Osteocyte (in vitro differentiated cells): Measurements from ENCODE around the gene SLC7A8. TPM values are rescaled to one million over a fixed set of nuclear protein-coding genes. Genes with fewer than 3 reads are reported as not detected.

Experiments
- DNase-seq: peaks from one replicate; pipeline ENCODE4 v3.0.0; 2021; ENCODE audit warnings: mixed read lengths; ENCODE audit not compliant: unreplicated experiment; ENCODE audit errors: extremely low spot score
- H3K27ac Mint-ChIP-seq: one replicate; pipeline ENCODE4 v1.8.0; 2021; ENCODE audit warnings: mild to moderate bottlenecking, mixed read lengths; ENCODE audit not compliant: unreplicated experiment
- H3K27me3 Mint-ChIP-seq: one replicate; pipeline ENCODE4 v1.8.0; 2021; ENCODE audit warnings: mixed read lengths; ENCODE audit not compliant: unreplicated experiment
- H3K36me3 Mint-ChIP-seq: one replicate; pipeline ENCODE4 v1.8.0; 2021; ENCODE audit warnings: mixed read lengths; ENCODE audit not compliant: unreplicated experiment
- H3K4me1 Mint-ChIP-seq: one replicate; pipeline ENCODE4 v1.8.0; 2021; ENCODE audit warnings: mixed read lengths; ENCODE audit not compliant: unreplicated experiment
- H3K4me3 Mint-ChIP-seq: one replicate; pipeline ENCODE4 v1.8.0; 2021; ENCODE audit warnings: mild to moderate bottlenecking, moderate library complexity, mixed read lengths; ENCODE audit not compliant: unreplicated experiment
- H3K9me3 Mint-ChIP-seq: one replicate; pipeline ENCODE4 v1.8.0; 2021; ENCODE audit warnings: mixed read lengths; ENCODE audit not compliant: unreplicated experiment
- CTCF ChIP-seq: fragments of 200-600 bp; sonication (generic); IDR thresholded peaks from 2 replicates; pipeline ENCODE4 v1.5.0; 2021; ENCODE audit warnings: antibody characterized with exemption, mild to moderate bottlenecking, moderate library complexity
- total RNA-seq: library from RNA; stranded (reverse); gene quantifications from 2 replicates; pipeline ENCODE4 v1.2.1, GENCODE V29; 2021

The SLC7A8 gene
- total RNA-seq, 1 donor from 2014 or later, result 0.75 TPM

GRCh38 chr14:23181946-23182345, 1.5 kb downstream of the SLC7A8 start:
- no peak overlapping the region for H3K27ac Mint-ChIP-seq
- no peak overlapping the region for H3K4me3 Mint-ChIP-seq
- peaks cover 10% of the 10 kb centered on the region for H3K4me1 Mint-ChIP-seq
- TF ChIP-seq CTCF, result no peak
- no peaks in the 10 kb centered on the region for H3K9me3 Mint-ChIP-seq
- DNase-seq, result no peak
- H3K36me3 Mint-ChIP-seq, result no peaks in the 10 kb centered on the region
- H3K27me3 Mint-ChIP-seq, result peaks cover 44% of the 10 kb centered on the region

- Mint-ChIP-seq H3K36me3 (no peaks in the 10 kb centered on the region), H3K9me3 (no peaks in the 10 kb centered on the region), H3K27me3 (peaks cover 42% of the 10 kb centered on the region), H3K4me1 (peaks cover 9% of the 10 kb centered on the region), H3K27ac (no peak overlapping the region), H3K4me3 (no peak overlapping the region)
- TF ChIP-seq CTCF, result no peak
- no peak for DNase-seq
Observed at GRCh38 chr14:23181453-23181852, 2.0 kb downstream of the SLC7A8 start.

GRCh38 chr14:23177181-23177580, 6.3 kb downstream of the SLC7A8 start:
- Mint-ChIP-seq H3K36me3 (no peaks in the 10 kb centered on the region), H3K4me1 (peaks cover 3% of the 10 kb centered on the region), H3K4me3 (no peak overlapping the region), H3K9me3 (no peaks in the 10 kb centered on the region), H3K27ac (no peak overlapping the region), H3K27me3 (peaks cover 66% of the 10 kb centered on the region)
- TF ChIP-seq CTCF, result no peak
- DNase-seq, result no peak

- no peak for DNase-seq
- Mint-ChIP-seq H3K27ac (no peak overlapping the region), H3K27me3 (peaks cover 76% of the 10 kb centered on the region), H3K4me1 (peaks cover 3% of the 10 kb centered on the region), H3K4me3 (no peak overlapping the region), H3K36me3 (peaks cover 3% of the 10 kb centered on the region), H3K9me3 (no peaks in the 10 kb centered on the region)
- TF ChIP-seq CTCF, result no peak
Observed at GRCh38 chr14:23175823-23176222, 7.6 kb downstream of the SLC7A8 start.

- Mint-ChIP-seq H3K27me3 (peaks cover 71% of the 10 kb centered on the region), H3K36me3 (peaks cover 3% of the 10 kb centered on the region), H3K4me1 (no peaks in the 10 kb centered on the region), H3K9me3 (no peaks in the 10 kb centered on the region), H3K4me3 (no peak overlapping the region), H3K27ac (no peak overlapping the region)
- no peak for TF ChIP-seq CTCF
- DNase-seq, result no peak
Observed at GRCh38 chr14:23174296-23175184, 8.9 kb downstream of the SLC7A8 start.
